ENCODE results near the gene HEXIM2. TPM values are rescaled to one million over a fixed set of nuclear protein-coding genes. Genes with fewer than 3 reads are reported as not detected.

HEXIM2 gene
- total and polyA plus RNA-seq, 2 of the 13 experiments (the other 11 are each of a cell fraction or from before 2014, with no cell fraction given): 27.1 to 32.4 TPM

GRCh38 chr17:45127548-45128300 is 34.0 kb upstream of the HEXIM2 start (continued):
- TF ChIP-seq TFDP1 (CRISPR knock-in tag; IDR thresholded peaks at IDR 0.05; ENCODE audit: borderline replicate concordance) (no peak; the same call in 1 of the 2 replicates), ZNF569 (CRISPR knock-in tag; IDR thresholded peaks at IDR 0.05; ENCODE audit: borderline replicate concordance) (no peak), PHF8 (CRISPR knock-in tag; IDR thresholded peaks at IDR 0.05) (no peak), ZNF703 (CRISPR knock-in tag; IDR thresholded peaks at IDR 0.05; ENCODE audit: borderline replicate concordance) (no peak), MAFF (IDR thresholded peaks at IDR 0.05; ENCODE audit: low read depth, low read length) (no peak), SSRP1 (CRISPR knock-in tag; IDR thresholded peaks at IDR 0.05) (no peak), SNAPC2 (CRISPR knock-in tag; IDR thresholded peaks at IDR 0.05) (no peak), ZFYVE20 (CRISPR knock-in tag; IDR thresholded peaks at IDR 0.05; ENCODE audit: borderline replicate concordance, low read depth) (no peak), ZNF556 (CRISPR knock-in tag; IDR thresholded peaks at IDR 0.05; ENCODE audit: borderline replicate concordance) (no peak), ZNF816 (CRISPR knock-in tag; IDR thresholded peaks at IDR 0.05; ENCODE audit: borderline replicate concordance) (no peak), SATB2 (CRISPR knock-in tag; IDR thresholded peaks at IDR 0.05) (no peak), DZIP1 (CRISPR knock-in tag; IDR thresholded peaks at IDR 0.05) (no peak), LBX2 (CRISPR knock-in tag; IDR thresholded peaks at IDR 0.05; ENCODE audit: borderline replicate concordance) (no peak), ISX (CRISPR knock-in tag; conservative IDR thresholded peaks at IDR 0.05) (no peak), MAZ (IDR thresholded peaks at IDR 0.05; ENCODE audit: borderline replicate concordance, low read depth, low read length) (no peak), MAZ (CRISPR knock-in tag; IDR thresholded peaks at IDR 0.05; ENCODE audit: low read depth) (no peak), KAT2B (IDR thresholded peaks at IDR 0.05; ENCODE audit: borderline replicate concordance, low read depth, low read length) (peak; percentile 10; the same call in 1 of the 2 replicates), ZNF747 (CRISPR knock-in tag; IDR thresholded peaks at IDR 0.05; ENCODE audit: borderline replicate concordance) (no peak), ARID5B (CRISPR knock-in tag; IDR thresholded peaks at IDR 0.05) (peak; percentile 76), ZNF121 (CRISPR knock-in tag; IDR thresholded peaks at IDR 0.05) (0 out of 2 replicates have a peak, but pooled peaks have one; percentile 0), ZNF766 (CRISPR knock-in tag; IDR thresholded peaks at IDR 0.05; ENCODE audit: borderline replicate concordance) (no peak)
